GM23248 (cell line): ENCODE results near the gene SLC4A1AP. TPM values are rescaled to one million over a fixed set of nuclear protein-coding genes. Genes with fewer than 3 reads are reported as not detected.

ENCODE experiments used
- DNase-seq: peaks from one replicate; pipeline ENCODE4 v3.0.0-alpha.2; 2015
- H2AFZ ChIP-seq: fragments of 200-600 bp; sonication (generic); 2 replicates; pipeline ENCODE4 v1.6.1; 2016; ENCODE audit warnings: antibody characterized with exemption
- H3F3A ChIP-seq: fragments of 200-600 bp; sonication (generic); 2 replicates; pipeline ENCODE4 v1.6.1; 2016; ENCODE audit warnings: mild to moderate bottlenecking, antibody characterized with exemption, mixed run types; ENCODE audit not compliant: insufficient read depth
- H3K27ac ChIP-seq: fragments of 200-600 bp; sonication (generic); 2 replicates; pipeline ENCODE4 v1.5.1; 2016; ENCODE audit warnings: mild to moderate bottlenecking
- H3K27me3 ChIP-seq: fragments of 200-600 bp; sonication (generic); replicated peaks from 2 replicates; pipeline ENCODE4 v1.6.1; 2016; ENCODE audit warnings: mild to moderate bottlenecking; ENCODE audit not compliant: insufficient read depth
- H3K36me3 ChIP-seq: fragments of 200-600 bp; sonication (generic); 2 replicates; pipeline ENCODE4 v1.6.1; 2016; ENCODE audit warnings: low read depth, mild to moderate bottlenecking
- H3K4me1 ChIP-seq: fragments of 200-600 bp; sonication (generic); 2 replicates; pipeline ENCODE4 v1.6.1; 2016; ENCODE audit warnings: mild to moderate bottlenecking; ENCODE audit not compliant: insufficient read depth
- H3K4me2 ChIP-seq: fragments of 200-600 bp; sonication (generic); one replicate; pipeline ENCODE4 v1.6.1; 2016; ENCODE audit warnings: mild to moderate bottlenecking; ENCODE audit not compliant: unreplicated experiment
- H3K4me3 ChIP-seq: fragments of 200-600 bp; sonication (generic); 2 replicates; pipeline ENCODE4 v1.5.1; 2016; ENCODE audit warnings: mild to moderate bottlenecking
- H3K79me2 ChIP-seq: fragments of 200-600 bp; sonication (generic); 2 replicates; pipeline ENCODE4 v1.6.1; 2016; ENCODE audit warnings: mild to moderate bottlenecking; ENCODE audit not compliant: insufficient read depth
- H3K9ac ChIP-seq: fragments of 200-600 bp; sonication (generic); 2 replicates; pipeline ENCODE4 v1.6.1; 2016; ENCODE audit warnings: mild to moderate bottlenecking
- H3K9me2 ChIP-seq: fragments of 200-600 bp; sonication (generic); 2 replicates; pipeline ENCODE4 v1.6.1; 2016; ENCODE audit warnings: mixed run types, mild to moderate bottlenecking, moderate library complexity; ENCODE audit not compliant: insufficient read depth
- H3K9me3 ChIP-seq: fragments of 200-600 bp; sonication (generic); one replicate; pipeline ENCODE4 v1.6.1; 2017; ENCODE audit warnings: low read depth
- H4K20me1 ChIP-seq: fragments of 200-600 bp; sonication (generic); 2 replicates; pipeline ENCODE4 v1.6.0; 2016; ENCODE audit not compliant: insufficient read depth
- EZH2 ChIP-seq: fragments of 200-600 bp; sonication (generic); IDR thresholded peaks from 2 replicates; pipeline ENCODE4 v1.6.1; 2018; ENCODE audit warnings: antibody characterized with exemption, mild to moderate bottlenecking; ENCODE audit not compliant: insufficient read depth, poor library complexity, severe bottlenecking
- EZH2phosphoT487 ChIP-seq: fragments of 200-600 bp; sonication (generic); IDR thresholded peaks from 2 replicates; pipeline ENCODE4 v1.6.1; 2018; ENCODE audit warnings: antibody characterized with exemption, moderate library complexity, mild to moderate bottlenecking, low read depth; ENCODE audit not compliant: insufficient read depth
- WGBS, 2 experiments: methylation state at CpG; one replicate each; pipeline ENCODE4 v1.1.6; 2015 to 2017; ENCODE audit warnings: low lambda C conversion rate in 2 of 2, low coverage in 1 of 2; ENCODE audit errors: missing lambda C conversion rate in 2 of 2; 5-methylcytosine and 5-hydroxymethylcytosine counted together
- in situ Hi-C: fragments of 300-500 bp; cut with MboI; formaldehyde crosslinking; loops from 2 replicates; pipeline ENCODE4 v1.15.0; 2020
- polyA plus RNA-seq: library from polyadenylated mRNA; unstranded; fragments of >200 nt; fragmentation: Nextera tagmentation; extraction: Ambion mirVana; gene quantifications from 2 replicates; pipeline ENCODE4 v1.2.1, GENCODE V29; 2016
- total RNA-seq: library from RNA; depleted of rRNA; stranded (reverse); fragments of >200 nt; shearing (Covaris generic); gene quantifications from 2 replicates; pipeline ENCODE4 v1.2.3, GENCODE V29; 2014

The SLC4A1AP gene
- total and polyA plus RNA-seq, 2 experiments from 2014 or later = 22.4 to 23.9 TPM

DNA sequence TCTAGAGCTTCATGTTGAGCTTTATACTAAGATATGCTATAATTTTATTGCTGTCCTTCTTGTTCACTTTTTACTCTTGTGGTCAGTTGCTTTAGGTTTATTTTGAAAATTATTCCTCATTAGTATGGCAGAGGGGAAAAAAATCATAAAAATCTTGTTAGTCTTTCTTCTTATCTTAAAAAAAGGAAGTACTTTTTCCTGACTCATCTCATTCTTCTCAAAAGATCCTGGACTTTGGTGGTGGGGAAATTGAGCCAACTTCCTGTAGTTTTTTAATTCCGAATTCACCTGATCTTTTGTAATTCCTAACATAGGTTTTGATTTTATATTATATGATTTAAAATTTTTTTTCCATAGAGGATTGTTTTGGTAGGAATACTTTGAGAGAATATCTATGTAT, 3.8 kb downstream of the SLC4A1AP start:
- in situ Hi-C loops = no loop called here
- Histone ChIP-seq H3K4me3 (no peak overlapping the region), H3K9ac (no peak overlapping the region), H4K20me1 (no peaks in the 10 kb centered on the region), H3K36me3 (peaks cover 35% of the 10 kb centered on the region; the same call in 1 of the 2 replicates), H3K27me3 (no peaks in the 10 kb centered on the region), H3K27ac (no peak overlapping the region), H3K4me1 (peaks cover 19% of the 10 kb centered on the region), H3F3A (no peaks in the 10 kb centered on the region), H3K9me2 (no peaks in the 10 kb centered on the region), H3K4me2 (no peak overlapping the region), H3K79me2 (peaks cover 33% of the 10 kb centered on the region), H3K9me3 (no peaks in the 10 kb centered on the region), H2AFZ (no peak overlapping the region)
- WGBS, 2 experiments = 90 to 100% methylated on average over 1 of the region's 1 CpG
- no peak for DNase-seq
- no peak for TF ChIP-seq EZH2
- TF ChIP-seq EZH2phosphoT487 = no peak

DNA sequence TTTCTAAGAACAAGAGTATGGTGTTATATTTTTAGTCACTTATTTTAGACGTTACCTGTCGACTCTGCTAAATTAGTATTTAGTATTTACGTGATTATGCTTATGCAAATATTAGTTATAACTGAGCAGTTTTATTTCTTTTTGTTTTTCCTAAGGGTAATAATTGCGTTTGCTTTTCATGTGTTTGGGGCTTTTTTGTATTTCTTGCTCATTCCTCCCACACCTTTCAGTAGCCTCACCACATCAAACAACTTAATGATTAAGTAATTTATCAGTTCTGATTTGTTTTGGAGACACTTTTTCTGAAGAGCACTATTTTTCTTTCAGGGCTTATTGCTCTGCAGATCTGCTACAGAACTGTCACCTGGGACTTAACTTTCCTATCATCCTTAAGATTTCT, 7.5 kb downstream of the SLC4A1AP start:
- WGBS, 2 experiments = 94 to 95% methylated on average over 4 of the region's 4 CpGs
- H3K4me2 ChIP-seq = no peak overlapping the region
- H3K79me2 ChIP-seq = 0 out of 2 replicates have a peak, but pooled peaks cover 5% of the 10 kb centered on the region
- no peak overlapping the region for H2AFZ ChIP-seq
- H3K27ac ChIP-seq = no peak overlapping the region
- H3K9me2 ChIP-seq = no peaks in the 10 kb centered on the region
- no peak for DNase-seq
- in situ Hi-C loops = no loop called here
- no peak overlapping the region for H3K9ac ChIP-seq
- H3K4me3 ChIP-seq = no peak overlapping the region
- H3K9me3 ChIP-seq = no peaks in the 10 kb centered on the region
- TF ChIP-seq EZH2 = no peak
- H4K20me1 ChIP-seq = no peaks in the 10 kb centered on the region
- H3K4me1 ChIP-seq = no peaks in the 10 kb centered on the region
- H3K27me3 ChIP-seq = no peaks in the 10 kb centered on the region
- peaks cover 45% of the 10 kb centered on the region for H3K36me3 ChIP-seq
- H3F3A ChIP-seq = no peaks in the 10 kb centered on the region

GRCh38 chr2:27672723-27673486, 9.2 kb downstream of the SLC4A1AP start:
- Histone ChIP-seq H3K4me3 (no peak overlapping the region), H3K9ac (no peak overlapping the region), H3K9me3 (no peaks in the 10 kb centered on the region), H3K36me3 (peaks cover 51% of the 10 kb centered on the region), H3K9me2 (no peaks in the 10 kb centered on the region), H3K27ac (no peak overlapping the region), H3F3A (no peaks in the 10 kb centered on the region), H3K79me2 (0 out of 2 replicates have a peak, but pooled peaks cover 5% of the 10 kb centered on the region), H3K27me3 (no peaks in the 10 kb centered on the region), H2AFZ (no peak overlapping the region), H3K4me2 (no peak overlapping the region), H4K20me1 (no peaks in the 10 kb centered on the region), H3K4me1 (no peaks in the 10 kb centered on the region)
- in situ Hi-C loops = no loop called here
- no peak for DNase-seq
- TF ChIP-seq EZH2 (no peak), EZH2phosphoT487 (no peak)
- WGBS, 2 experiments = 84% methylated on average over 5 of the region's 5 CpGs

DNA sequence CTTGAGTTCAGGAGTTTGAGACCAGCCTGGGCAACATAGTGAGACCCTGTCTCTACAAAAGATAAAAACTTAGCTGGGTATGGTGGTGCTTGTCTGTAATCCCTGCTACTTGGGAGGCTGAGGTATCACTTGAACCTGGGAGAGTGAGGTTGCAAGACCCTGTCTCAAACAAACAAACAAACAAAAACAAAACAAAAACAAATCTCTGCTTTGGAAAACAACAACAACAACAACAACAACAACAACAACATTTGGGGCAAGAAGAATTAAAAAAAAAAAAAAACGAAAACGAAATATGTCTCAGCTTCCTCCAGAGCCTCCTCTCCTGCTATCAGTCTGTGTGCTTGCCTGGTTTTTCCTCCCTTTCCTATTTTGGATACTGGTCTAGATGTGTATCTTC, 16.9 kb downstream of the SLC4A1AP start:
- Histone ChIP-seq H3K9ac (no peak overlapping the region), H4K20me1 (no peaks in the 10 kb centered on the region), H3K4me3 (no peak overlapping the region), H3K4me2 (no peak overlapping the region), H3K9me3 (no peaks in the 10 kb centered on the region), H3K9me2 (no peaks in the 10 kb centered on the region), H2AFZ (no peak overlapping the region), H3K36me3 (peaks cover 35% of the 10 kb centered on the region), H3K79me2 (no peaks in the 10 kb centered on the region), H3K27ac (peak overlapping the region; percentile 96), H3K4me1 (peaks cover 31% of the 10 kb centered on the region), H3F3A (peaks cover 29% of the 10 kb centered on the region), H3K27me3 (no peaks in the 10 kb centered on the region)
- in situ Hi-C loops = no loop called here
- no peak for DNase-seq
- WGBS, 2 experiments = 94 to 100% methylated on average over 2 of the region's 2 CpGs
- TF ChIP-seq EZH2 (no peak), EZH2phosphoT487 (no peak)
